Neural cell (in vitro differentiated cells): ENCODE data around the gene LAPTM4A.
"Not testable (repeated sequence)": the region's sequence is repeated elsewhere in the genome, so short reads cannot be mapped to it uniquely, and the experiment has no call there.

Source experiments
- CTCF ChIP-seq: fragments of 450-650 bp; IDR thresholded peaks from 2 replicates; pipeline ENCODE4 v1.5.1; 2014; ENCODE audit warnings: antibody characterized with exemption, mild to moderate bottlenecking, moderate library complexity; ENCODE audit not compliant: poor library complexity, severe bottlenecking
- EP300 ChIP-seq: fragments of 450-650 bp; conservative IDR thresholded peaks from 2 replicates; pipeline ENCODE4 v1.6.1; 2014; ENCODE audit warnings: antibody characterized with exemption, mild to moderate bottlenecking, moderate library complexity; ENCODE audit not compliant: poor library complexity, severe bottlenecking
- EZH2 ChIP-seq: fragments of 200-600, 300-800 bp; shearing (Covaris generic), sonication (generic); IDR thresholded peaks from 2 replicates; pipeline ENCODE4 v1.6.1; 2014; ENCODE audit warnings: antibody characterized with exemption, low read length, borderline replicate concordance, mild to moderate bottlenecking; ENCODE audit not compliant: insufficient read depth, poor library complexity, severe bottlenecking
- MXI1 ChIP-seq: fragments of 450-650 bp; conservative IDR thresholded peaks from 2 replicates; pipeline ENCODE4 v1.6.1; 2014; ENCODE audit warnings: antibody characterized with exemption, mild to moderate bottlenecking; ENCODE audit not compliant: poor library complexity, severe bottlenecking
- POLR2AphosphoS5 ChIP-seq: IDR thresholded peaks from 2 replicates; pipeline ENCODE4 v1.6.1; 2012
- TAF1 ChIP-seq: IDR thresholded peaks from 2 replicates; pipeline ENCODE4 v1.6.1; 2012; ENCODE audit warnings: low read depth

GRCh38 chr2:20085909-20086308 is 34.5 kb upstream of the LAPTM4A start:
- TF ChIP-seq CTCF, TAF1, EP300, MXI1, POLR2AphosphoS5, EZH2: not testable (repeated sequence)
